GM21786 (cell line): ENCODE results near the gene FYB2.

Source experiments
- ATAC-seq: cut with Tn5 transposase; IDR thresholded peaks from one replicate; pipeline ENCODE4 v1.9.1; 2021; ENCODE audit not compliant: unreplicated experiment

Gene FYB2

DNA sequence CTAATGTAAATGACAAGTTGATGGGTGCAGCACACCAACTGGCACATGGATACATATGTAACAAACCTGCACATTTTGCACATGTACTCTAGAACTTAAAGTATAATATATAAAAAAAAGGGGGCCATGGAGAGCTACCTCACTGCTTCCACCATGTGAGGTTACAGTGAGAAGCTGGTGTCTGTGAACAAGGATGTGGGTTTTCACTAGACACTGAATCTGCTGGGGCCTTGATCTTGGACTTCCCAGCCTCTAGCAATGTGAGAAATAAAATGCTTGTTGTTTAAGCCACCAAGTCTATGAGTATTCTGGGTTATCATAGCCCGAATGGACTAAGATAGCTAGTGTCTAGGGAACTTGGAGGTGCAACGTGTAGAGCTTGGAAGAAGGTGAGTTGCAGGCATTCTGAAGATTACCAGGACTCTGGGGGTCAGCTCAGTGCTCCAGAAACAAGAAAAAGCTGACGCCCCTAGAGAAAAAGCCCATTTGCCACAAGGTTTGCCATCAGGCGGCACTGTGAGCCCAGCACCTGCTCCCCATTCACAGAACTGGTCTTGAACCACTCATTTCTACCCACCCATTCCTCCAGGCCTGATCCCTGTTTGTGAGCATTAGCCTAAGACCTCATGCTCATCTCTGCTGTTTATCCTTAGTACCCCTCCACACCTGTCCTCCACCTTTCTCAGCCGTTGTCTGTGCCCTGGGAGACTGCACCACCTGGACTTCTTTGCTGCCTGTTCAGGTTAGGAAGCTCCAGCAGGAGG, 15.1 kb upstream of the FYB2 start:
- no peak for ATAC-seq

DNA sequence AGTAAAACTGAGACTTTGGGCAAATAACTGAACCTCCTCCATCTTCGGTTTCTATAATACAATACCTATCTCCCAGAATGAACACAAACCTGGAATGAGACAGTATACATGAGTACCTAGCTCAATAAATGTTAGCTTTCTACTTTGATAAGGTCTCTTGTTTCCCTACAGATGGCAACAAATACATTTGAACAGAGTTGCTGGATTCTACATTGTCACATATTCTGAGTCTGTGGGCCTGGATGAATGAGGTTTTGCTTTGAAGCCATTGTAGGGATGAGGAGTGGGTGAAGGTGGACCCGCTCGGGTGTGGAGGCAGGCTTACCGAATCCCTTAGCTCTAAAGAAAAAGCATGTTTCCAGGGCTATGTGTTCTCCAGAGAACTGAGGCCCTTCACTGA, 13.9 kb upstream of the FYB2 start:
- no peak for ATAC-seq

DNA sequence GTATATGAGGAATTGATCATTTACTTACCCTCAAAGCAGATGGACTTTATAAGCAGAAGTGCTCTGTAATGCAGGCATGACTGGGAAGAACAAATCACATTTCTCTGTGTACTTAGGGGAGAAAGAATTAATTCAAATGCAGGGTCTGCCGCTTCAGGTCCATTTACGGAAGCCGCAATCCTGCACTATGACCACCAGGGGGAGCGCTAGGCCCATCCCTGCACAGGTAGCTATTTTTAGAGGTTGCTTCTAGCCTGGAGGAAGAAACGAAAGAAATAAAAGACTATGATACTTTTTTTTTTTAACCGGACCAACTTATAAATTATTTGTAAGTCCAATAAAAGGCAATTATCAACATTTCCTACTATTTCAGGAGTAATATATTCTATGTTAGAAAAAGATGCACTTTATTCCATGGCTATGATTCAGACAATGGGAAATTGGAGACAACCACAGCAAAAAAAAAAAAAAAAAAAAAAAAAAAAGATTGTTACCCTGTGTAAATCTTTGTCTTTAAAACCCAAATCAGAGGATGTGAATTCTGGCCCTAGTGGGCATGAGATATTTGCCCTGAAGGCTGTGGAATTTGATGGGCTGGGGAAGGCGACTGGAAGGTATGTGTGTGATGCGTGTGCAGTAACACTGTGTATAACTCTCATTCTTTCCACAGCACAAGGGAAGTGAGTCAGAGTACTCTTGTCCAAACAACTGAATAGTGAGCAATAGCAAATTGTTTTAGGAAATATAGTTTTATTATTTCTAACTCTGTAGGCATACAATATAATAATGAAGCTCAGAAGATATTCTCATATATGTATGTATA, 12.9 kb upstream of the FYB2 start:
- peak; percentile 81 for ATAC-seq

DNA sequence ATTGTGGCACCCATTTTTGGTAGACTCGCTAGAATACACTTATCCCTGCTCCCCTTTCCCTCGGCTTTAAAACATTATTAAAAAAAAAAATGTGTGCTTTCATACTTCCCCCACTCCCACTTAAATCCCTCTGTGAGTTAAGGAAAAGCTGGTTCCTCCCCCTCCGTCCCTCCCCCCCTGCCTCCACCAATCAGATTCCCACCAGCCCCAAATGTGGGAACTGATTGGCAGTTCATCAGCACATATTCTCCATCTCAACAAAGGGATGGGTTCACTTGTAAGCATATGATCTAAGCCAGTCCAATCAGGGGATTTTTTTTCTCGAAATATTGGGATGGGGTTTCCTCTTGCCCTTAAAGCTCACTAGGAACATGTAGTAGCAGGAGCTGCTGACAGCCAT, 10.8 kb upstream of the FYB2 start:
- no peak for ATAC-seq

DNA sequence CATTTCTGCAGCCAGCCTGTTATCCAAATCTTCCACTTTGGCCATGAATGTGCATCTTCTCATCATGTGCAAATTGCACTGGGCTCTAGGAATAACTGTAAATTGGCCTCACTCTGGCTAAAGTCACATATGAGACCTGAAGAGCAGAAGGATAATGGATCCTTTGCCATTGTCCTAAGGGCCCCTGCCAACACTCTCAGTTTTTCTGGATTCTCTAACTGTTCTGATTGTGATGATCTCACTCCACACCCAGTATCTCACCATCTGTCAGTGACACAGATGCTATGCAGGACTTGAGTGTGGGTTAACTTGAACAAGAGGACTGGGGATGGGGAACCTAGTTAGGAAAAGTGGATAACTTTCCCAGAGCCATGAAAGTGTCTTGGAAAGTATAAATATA, 8.5 kb upstream of the FYB2 start:
- no peak for ATAC-seq

DNA sequence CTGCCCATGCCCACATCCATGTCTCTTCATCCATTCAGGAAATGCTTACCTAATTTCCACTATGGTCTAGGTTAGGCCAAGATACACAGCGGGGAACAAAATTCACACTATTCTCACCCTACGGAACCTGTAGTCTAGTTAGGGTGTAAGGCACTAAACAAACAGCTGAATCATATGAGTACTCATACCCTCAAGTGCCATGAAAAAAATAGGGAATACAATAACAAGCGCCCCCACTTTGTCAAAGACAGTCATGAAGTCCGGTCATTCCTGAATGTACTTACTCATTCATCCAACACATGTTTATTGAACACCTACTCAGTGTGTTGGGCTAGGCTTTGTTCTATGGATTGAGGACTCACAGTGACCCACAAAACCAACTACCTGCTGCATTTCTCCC, 6.2 kb upstream of the FYB2 start:
- ATAC-seq = no peak

DNA sequence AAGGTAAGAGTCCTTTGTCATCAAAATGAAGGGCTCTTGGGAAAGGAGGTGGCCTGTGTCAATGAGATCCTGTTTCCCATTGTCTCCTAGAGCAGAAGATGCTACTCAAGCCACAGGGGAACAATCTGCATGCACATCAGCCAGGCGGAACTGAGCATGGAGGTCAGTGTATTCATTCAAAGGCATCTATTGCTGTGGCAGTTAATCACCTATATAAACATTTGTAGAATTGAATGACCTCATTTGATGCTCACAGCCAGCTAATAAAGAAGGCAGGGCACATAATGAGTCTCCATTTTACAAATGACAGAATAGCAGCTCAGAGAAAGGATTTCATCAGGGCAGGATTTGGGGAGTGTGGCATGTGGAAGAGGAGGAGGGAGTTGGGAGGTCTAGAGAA, 5.7 kb upstream of the FYB2 start:
- ATAC-seq = no peak

DNA sequence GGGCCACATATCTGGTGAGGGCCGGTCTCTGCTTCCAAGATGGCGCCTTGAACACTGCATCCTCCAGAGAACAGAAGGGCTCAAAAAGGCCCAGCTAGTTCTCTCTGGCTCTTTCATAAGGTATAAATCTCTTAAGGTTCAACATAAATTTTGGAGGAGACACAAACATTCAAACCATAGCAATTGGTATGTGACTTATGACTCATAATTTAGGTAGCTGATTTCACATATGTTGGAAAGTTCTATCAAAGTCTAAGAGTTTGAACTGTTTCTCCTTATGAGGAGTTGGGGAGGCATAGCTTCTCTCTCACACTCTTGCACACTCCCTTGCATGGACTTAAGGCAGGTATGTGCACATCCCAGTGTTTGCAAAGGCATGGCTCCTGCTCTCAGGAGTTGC, 5.1 kb upstream of the FYB2 start:
- no peak for ATAC-seq

DNA sequence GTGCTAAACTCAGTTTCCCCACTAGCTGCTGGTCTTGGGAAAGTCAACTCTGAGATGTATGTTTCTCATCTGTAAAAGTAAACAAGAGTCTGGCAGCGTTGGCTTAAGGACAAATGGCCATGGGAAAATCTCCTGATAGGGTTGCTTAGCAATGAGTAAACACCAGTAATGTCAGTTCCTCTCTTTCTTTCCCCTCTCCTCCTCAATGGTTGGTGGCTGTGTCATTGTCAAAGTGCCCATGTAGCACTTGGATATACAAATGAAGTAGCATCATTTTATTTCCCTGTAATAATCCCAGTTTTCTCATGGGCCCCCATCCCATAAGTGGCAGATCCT, 2.2 kb upstream of the FYB2 start:
- ATAC-seq = no peak

DNA sequence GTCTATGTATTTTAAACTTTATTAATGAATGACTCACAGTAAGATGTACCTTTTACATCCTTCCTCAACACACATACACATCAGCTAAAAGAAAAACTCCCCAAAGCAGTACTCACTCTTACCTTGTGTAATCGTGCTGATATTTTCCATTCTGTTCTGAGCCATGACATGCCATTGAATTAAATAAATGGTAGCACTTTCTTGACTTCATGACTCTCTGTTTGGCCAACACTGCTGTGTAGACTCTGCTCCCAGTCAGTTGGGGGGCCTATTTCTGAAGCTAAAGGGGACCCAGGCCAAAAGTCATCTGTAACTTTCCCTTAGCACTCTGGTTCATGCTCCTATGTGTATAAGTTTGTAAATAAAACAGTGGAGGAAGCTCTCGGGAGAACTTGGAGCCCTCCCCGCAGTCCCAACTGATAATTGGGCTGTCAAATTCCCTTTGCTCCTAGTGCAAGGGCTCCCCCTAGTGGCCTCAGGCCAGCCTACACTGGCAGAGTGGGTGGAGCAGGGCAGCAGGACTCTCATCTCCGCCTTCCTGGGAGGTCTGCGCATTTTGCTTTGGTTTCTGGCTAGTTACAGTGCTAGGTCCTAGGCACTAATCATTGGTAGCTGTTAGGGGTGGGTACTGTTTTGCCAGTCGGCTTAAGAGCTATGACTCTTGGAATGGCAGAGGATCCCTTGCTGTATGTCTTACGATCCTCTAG, 1.7 kb upstream of the FYB2 start:
- peak; percentile 64 for ATAC-seq

DNA sequence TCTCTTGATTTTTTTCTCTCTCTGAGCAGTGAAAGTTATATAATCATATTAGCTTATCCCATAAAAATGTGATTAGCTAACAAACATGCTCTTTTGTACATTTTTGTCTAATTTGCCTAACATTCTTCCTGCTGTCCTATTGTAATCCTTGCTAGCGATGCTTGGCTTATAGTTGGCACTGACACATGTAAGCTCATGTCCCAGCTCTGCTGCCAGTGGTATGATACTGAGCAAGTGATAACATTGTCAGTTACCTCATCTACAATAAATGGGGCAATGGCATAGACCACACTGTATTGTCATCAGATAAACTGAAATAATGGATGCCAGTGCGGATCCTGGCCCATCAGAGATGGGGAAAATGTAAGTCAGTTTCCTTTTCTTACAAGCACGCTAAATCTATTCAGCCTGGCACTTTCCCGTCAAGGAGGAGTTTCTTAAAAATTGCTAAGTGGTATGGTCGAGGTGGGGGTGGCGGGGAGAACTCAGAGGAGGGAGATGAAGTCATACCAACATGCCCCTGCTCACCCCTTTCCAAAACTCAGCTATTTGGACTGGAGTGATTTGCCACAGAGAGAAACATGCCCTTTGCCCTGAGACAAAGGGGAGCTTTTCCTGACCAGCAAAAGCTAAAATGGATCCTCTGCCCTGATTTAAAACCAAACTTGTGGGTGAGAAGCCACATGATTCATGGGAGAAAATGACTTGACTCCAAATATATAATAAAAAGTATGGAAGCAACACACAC, 1.3 kb downstream of the FYB2 start:
- ATAC-seq = no peak

DNA sequence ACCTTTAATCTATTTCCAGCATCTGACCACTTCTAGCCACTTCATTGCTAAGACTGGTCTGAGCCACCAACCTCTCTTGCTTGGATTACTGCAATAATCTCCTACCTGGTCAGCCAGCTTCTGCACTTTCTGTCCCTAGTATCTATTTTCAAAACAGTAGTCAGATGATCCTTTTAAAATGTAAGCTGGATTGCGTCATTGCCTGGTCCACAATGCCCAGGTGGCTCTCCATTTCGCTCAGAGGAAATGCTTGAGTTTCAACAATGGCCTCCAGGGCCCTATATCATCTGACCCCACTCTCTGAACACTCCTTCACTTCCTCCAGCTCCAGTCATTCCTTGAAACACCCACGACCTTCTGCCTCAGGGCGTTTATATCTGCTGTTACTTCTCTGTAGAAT, 2.3 kb downstream of the FYB2 start:
- peak; percentile 72 for ATAC-seq

DNA sequence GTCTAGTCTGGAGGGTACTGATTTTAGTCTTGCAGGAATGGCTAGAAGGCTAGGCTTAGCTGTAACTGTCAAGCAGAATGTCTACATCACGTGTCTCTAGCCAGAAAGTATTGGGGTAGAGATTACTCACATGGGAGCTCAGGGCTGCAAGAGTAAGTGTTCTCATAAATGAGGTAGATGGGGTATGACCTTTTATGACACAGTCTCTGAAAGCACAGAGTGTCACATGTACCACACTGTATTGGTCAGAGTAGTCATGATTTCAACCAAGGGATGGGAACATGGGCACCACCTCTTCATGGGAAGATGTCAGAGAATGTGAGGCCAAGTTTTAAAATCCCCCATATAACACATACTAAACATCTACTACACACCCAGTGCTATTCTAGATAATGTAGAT, 2.9 kb downstream of the FYB2 start:
- ATAC-seq = peak; percentile 34

DNA sequence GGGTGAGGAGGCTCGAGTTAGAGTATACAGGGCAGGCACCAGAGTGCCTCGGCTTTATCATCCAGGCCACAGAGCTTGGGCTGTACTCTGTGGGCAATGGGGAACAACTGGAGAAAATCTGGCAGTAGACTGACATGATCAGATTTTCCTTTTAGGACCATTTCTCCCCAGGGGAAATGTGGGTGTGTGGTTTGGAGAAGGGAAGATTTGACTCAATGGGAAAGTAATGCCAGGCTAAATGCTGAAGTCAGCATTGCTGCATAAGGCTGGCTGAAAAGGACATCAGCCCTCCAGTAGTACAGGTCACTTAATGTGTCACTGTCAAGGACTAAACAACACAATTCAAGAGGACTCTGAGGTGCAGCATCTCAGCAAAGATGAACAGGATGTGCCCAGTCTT, 5.0 kb downstream of the FYB2 start:
- no peak for ATAC-seq

DNA sequence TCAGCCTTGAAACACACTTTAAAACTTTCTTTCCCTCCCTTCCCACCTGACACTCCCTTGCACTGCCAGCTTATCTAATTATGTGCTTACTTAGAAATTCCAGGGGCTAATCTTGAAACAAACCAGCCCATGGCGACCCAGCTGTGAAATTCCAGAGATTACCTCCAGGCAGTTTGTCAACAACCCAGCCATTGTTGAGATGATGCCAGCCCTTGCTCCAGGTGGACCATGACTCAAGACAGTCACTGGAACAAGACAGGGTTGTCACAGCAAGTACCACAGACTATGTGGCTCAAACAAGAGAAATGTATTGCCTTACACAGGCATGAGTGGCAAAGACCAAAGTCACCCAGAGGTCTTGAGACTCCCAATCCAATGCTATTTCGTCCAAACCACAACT, 7.9 kb downstream of the FYB2 start:
- ATAC-seq = no peak

DNA sequence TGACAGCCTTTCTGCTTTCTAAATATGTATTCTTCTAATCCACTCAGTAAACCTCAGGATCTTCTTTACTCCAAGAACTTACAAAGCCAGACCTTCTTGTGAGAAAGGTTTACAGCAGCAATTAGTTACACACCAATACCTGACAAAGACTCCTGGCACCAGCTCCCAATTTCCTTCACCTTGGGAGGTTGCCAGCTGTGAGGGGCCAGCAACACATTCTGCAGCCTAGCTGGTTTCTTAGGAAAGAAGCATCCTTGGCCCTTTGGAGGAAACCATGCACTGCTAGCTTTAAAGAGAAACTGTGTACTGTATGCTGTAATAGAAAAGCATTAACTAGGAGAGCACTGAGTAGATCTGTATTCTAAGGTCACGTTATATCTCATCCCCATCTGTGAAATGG, 10.8 kb downstream of the FYB2 start:
- no peak for ATAC-seq

DNA sequence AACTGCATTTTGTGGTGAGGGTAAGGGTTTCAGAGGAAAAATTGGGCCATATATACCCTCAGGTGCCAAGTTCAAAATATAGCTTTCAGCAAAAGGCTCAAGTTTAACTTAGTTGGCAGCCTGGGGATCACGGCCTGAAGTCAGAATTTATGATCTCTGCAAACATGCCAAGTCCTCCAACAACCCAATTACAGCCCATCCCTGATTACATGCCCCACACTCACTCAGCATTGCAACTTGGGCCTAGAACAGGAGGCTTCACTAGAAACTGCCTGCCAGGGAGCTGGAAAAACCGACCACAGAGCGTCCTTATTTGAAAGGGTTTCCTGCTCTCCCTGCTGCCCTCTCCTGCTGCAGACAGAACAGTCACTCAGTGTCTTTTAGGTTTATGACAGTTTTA, 12.4 kb downstream of the FYB2 start:
- ATAC-seq = no peak

DNA sequence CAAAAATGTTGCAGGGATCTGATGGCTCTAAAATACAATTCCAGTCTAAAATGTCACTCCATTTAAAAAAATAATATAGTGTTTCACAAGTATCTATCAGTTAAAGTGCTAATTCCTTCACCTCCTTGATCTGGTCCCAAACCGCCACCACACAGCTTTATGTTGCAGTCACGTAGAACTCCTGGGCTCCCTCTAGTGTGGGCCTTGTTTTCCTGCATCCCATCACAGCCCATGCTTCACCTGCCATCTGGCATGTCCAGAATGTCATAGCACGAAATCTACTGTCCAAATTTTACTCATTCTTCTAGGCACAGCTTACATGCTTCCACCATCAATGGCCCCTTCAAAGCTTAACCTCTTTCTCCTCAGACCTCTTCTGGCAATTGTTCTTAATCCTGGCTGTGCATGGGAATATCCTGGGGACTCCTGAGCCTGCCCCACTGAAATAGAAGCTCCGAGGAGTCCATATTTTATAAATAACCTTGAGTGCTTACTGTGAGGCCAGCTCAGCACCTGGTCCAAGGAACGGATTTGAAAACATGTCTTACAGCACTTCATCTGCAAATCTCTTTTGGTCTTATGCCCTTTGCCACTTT, 15.5 kb downstream of the FYB2 start:
- ATAC-seq = peak; percentile 65

DNA sequence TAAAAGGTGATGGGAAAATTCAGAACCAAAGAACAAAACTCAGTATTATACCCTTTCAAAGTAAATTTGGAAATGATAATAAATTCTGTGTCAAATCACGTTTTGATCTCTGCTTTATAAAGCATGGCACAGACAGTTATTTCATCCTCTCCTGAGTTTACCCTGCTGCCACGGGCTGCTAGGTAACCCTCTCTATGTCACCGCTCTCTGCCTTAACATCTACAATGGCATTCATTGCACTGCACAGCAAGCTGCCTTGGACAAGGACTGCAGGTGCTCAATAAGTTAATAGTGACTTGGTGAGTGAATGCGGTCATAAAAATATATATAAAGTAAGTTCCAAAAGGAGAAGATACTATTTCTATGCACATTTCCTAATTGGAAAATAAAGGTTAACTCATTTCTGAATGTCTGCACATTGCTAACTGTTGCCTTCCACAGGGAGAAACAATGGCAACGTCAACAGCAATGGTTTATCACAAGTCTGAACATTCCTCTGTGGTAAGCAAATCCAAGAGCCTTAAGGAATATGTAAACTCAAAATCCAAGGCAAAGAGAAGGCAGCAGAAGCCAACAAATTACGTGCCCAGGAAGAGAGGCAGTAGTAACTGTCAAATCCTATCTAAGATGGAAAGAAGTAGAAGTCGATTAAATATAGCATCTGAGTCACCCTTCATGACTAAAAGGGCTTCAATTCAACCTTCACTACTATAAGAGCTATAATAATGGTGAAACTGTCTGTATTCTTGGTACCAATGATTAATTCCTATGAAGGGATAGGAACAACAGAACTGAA, 19.4 kb downstream of the FYB2 start:
- no peak for ATAC-seq

DNA sequence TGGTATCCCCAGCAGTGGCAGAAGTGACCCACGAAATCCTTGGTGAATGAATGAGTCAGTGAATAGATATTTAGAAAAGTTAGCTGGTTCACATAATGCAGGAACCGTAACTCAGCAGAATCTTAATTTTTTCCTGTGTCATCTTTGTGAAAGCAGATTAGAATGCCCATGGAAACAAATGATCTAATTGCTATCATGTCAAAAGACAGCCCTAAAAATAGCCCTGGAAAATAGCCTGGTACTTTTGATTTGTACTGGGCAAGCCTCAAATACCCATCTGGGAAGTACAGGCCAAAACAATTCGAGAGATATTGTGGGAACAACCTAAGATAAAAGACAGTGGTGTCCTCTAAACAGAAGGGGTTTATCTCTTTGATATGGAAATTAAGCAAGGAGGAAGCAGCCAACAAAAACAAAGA, 21.1 kb downstream of the FYB2 start:
- ATAC-seq = no peak
